Astrocyte (in vitro differentiated cells and primary cell): ENCODE measurements around the gene ARHGAP9.

Experiments
- EZH2 ChIP-seq: IDR thresholded peaks from 2 replicates; pipeline ENCODE4 v1.6.1; 2012; ENCODE audit warnings: mild to moderate bottlenecking, low read length, inconsistent platforms; ENCODE audit not compliant: insufficient read depth
- TF ChIP-seq, protein P1 (sequence below): IDR thresholded peaks from 2 replicates; pipeline ENCODE4 v1.5.1; 2011; ENCODE audit warnings: low read depth, mild to moderate bottlenecking, inconsistent platforms, low read length, moderate library complexity; ENCODE audit not compliant: insufficient read depth

DNA sequence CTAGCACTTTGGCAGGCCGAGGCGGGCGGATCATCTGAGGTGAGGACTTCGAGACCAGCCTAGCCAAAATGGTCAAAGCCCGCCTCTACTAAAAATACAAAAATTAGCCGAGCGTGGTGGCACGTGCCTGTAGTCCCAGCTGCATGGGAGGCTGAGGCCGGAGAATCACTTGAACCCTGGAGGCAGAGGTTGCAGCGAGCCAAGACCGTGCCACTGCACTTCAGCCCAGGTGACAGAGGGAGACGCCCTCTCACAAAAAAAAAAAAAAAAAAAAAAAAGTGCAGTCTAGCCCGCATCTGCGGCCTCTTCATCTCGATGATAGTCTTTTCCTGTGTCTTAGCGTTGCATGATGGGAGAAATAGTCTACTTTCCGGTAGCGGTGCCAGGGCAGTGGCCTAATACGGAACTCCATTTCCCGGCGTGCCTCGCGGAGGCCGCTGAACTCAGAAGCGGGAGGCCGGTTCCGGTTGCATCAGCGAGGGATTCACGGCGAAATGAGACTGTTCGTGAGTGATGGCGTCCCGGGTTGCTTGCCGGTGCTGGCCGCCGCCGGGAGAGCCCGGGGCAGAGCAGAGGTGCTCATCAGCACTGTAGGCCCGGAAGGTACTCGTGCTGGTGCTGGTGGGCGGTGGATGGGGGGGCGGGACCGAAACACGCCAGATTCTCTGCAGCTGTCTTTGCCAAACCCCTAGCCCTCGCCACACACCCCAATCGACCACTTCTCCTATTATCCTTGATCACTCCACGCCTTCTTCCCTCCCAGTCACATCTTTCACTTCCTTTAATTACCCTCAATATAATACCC lies 8.1 kb upstream of the ARHGAP9 start, which contains the start of gene MARS1:
- TF ChIP-seq, protein P1, sequence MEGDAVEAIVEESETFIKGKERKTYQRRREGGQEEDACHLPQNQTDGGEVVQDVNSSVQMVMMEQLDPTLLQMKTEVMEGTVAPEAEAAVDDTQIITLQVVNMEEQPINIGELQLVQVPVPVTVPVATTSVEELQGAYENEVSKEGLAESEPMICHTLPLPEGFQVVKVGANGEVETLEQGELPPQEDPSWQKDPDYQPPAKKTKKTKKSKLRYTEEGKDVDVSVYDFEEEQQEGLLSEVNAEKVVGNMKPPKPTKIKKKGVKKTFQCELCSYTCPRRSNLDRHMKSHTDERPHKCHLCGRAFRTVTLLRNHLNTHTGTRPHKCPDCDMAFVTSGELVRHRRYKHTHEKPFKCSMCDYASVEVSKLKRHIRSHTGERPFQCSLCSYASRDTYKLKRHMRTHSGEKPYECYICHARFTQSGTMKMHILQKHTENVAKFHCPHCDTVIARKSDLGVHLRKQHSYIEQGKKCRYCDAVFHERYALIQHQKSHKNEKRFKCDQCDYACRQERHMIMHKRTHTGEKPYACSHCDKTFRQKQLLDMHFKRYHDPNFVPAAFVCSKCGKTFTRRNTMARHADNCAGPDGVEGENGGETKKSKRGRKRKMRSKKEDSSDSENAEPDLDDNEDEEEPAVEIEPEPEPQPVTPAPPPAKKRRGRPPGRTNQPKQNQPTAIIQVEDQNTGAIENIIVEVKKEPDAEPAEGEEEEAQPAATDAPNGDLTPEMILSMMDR = no peak
- no peak for TF ChIP-seq EZH2
